ENCODE results near the gene POLD1. TPM values are rescaled to one million over a fixed set of nuclear protein-coding genes. Genes with fewer than 3 reads are reported as not detected.

Gene POLD1
- total RNA-seq, 1 donor: 25.0 TPM

- TF ChIP-seq CTCF (IDR thresholded peaks at IDR 0.05; ENCODE audit: insufficient read depth, low read depth, low read length): no peak
Measured at GRCh38 chr19:50467566-50467965, 83.4 kb downstream of the POLD1 start.

More at GRCh38 chr19:50467566-50467965, 83.4 kb downstream of the POLD1 start:
- no peak overlapping the region for H3K4me3 ChIP-seq (ENCODE audit: low read depth, low read length)
- no peak for DNase-seq (ENCODE audit: low read depth)

Other genes with a start within 250 kb of the POLD1 start
- not detected in 2 replicates for gene IZUMO2, start 221.1 kb upstream of the POLD1 start, total RNA-seq
- gene MYH14, start 180.7 kb upstream of the POLD1 start, total RNA-seq: not detected in 2 replicates
- gene KCNC3, start 55.0 kb upstream of the POLD1 start, total RNA-seq: not detected in 2 replicates
- under 0.01 and 0.32 TPM in 2 replicates for gene NAPSA, start 18.7 kb upstream of the POLD1 start, total RNA-seq
- 71.2 and 76.3 TPM in 2 replicates for gene NR1H2, start 7.9 kb upstream of the POLD1 start, total RNA-seq
- not detected in 2 replicates for gene SPIB, start 34.6 kb downstream of the POLD1 start, total RNA-seq
- under 0.01 TPM in 1 of 2 replicates, not detected in the other for gene MYBPC2, start 48.5 kb downstream of the POLD1 start, total RNA-seq
- 38.7 and 40.6 TPM in 2 replicates for gene EMC10, start 92.2 kb downstream of the POLD1 start, total RNA-seq
- gene GARIN5A, start 92.5 kb downstream of the POLD1 start, total RNA-seq: 0.32 TPM in 1 of 2 replicates, not detected in the other
- gene JOSD2, start 126.8 kb downstream of the POLD1 start, total RNA-seq: 22.9 and 30.0 TPM in 2 replicates
- gene ASPDH, start 129.6 kb downstream of the POLD1 start, total RNA-seq: not detected in 2 replicates
- gene LRRC4B, start 184.1 kb downstream of the POLD1 start, total RNA-seq: under 0.01 TPM in 1 of 2 replicates, not detected in the other